Activated T-cell treated with anti-CD3 and anti-CD28 coated beads, Interleukin-2, amount 50 U/mL, for 48 hours (primary cell): ENCODE data around the gene TRIM3.
"Not testable (repeated sequence)": the region's sequence is repeated elsewhere in the genome, so short reads cannot be mapped to it uniquely, and the experiment has no call there.

Experiments used
- DNase-seq, 2 experiments: peaks; one replicate each; pipeline ENCODE4 v3.0.0-alpha.2; 2020

The TRIM3 gene

DNA sequence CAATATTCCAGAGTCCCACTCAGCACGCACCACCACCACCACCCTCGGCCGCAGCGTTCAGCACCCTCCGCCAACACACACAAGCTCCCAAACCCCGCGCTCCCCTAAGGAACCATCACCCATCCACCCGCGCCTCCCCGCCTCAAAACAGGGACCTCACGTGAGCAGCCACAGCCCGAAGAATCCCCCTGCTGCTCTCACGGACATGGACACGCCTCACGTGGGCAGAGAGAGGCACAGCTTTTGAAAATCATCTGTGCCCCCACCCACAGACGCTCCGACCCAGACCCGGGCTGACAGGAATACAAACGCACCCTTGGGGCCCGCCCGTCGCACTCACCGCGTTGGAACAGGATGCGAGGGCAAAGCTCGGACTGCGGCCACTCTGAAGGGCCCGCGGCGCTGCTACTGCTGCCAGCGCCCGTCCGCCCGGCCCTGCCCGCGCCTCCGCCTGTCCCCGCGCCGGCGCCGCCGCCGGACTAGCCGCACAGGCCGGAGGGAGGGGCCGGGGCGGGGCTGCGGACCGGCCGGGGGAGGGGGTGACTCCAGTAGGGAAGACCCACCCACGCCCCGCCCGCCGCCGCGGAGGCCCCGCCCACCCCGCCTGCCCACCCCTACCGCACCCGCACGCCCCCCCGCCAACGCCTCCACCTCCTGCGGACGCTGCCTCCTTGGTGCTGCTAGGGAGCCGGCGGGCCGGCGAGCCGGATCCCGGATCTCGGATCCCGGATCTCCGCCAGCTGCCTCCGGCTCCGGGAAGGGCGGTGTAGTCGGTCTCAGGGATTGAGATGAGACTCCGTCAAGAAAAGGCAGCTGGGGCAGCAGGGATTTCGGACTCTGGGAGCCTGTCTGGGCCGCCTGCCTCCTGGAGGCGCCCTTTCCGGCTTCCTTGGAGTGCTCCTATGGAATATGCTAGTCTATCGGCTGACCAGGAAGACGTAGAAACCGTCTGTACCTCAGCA is at the start of gene TRIM3:
Gene TRIM3, minus strand, starts transcription at position 491 of the 962 bp plus-strand sequence. CDS start 8,246 bp downstream, outside the sequence.
- peak; percentile 67 to 72 for DNase-seq

DNA sequence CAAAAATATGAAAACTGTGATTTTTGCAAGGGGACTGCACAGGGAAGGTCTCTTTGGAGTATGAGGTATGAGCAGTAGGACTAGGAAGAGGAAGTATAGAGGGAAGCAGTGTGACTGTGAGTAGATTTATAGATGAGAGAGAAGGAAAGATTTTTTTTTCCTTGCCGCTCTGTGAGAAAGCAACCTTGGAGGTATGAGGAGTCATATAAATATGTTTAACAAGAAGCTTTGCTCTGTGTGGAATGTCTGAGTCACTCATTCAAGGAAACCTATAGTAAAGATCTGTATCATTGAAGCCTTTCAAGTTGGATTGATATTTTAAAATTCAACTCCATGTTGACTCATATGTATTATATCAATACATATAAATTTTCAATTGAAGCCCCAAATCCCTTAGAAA is 49.5 kb upstream of the TRIM3 start:
- no peak for DNase-seq

DNA sequence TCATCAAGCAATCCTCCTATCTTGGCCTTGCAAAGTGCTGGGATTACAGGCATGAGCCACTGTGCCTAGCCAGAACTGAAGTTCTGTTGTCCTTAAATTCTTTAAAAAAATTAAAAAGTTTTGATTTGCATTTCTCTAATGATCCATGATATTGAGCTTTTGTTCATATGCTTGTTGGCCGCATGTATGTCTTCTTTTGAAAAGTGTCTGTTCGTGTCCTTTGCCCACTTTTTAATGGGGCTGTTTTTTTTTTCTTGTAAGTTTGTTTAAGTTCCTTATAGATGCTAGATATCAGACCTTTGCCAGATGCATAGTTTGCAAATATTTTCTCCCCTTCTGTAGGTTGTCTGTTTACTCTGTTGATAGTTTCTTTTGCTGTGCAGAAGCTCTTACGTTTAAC is 48.2 kb upstream of the TRIM3 start:
- DNase-seq: not testable (repeated sequence)

DNA sequence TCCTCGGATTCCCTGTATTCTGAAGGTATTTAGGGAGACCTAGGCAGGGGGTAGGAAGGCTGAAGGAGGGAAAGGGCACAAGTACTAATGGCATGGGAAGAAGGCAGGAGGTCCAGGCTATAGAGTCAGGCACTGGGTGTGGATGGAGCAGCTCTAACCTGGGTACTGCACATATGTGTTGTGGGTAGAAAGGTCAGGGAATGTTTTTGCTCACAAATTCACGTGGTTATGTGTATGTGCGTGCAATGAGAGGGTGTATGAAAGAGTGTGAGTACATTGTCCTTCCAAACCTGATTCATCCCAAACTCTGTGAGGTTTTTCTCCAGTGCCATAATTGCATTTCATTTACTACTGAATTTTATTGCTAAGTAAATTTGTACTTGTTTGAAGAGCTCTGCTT is 46.5 kb upstream of the TRIM3 start:
- no peak for DNase-seq

DNA sequence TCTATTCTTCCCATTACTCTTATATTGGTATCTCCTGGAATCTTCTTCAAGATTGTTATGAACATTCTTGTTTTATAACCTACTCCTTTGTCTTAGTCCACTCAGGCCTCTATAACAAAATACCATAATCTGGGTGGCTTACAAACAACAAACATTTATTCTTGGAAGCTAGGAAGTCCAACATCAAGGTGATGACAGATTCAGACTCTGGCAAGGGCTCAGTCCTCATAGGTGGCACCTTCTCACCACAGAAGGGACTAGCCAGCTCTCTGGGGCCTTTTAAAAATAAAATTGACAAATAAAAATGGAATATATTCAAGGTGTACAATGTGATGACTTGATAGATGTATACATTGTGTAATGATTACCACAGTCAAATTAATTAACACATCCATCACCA is 43.1 kb upstream of the TRIM3 start:
- DNase-seq: no peak

DNA sequence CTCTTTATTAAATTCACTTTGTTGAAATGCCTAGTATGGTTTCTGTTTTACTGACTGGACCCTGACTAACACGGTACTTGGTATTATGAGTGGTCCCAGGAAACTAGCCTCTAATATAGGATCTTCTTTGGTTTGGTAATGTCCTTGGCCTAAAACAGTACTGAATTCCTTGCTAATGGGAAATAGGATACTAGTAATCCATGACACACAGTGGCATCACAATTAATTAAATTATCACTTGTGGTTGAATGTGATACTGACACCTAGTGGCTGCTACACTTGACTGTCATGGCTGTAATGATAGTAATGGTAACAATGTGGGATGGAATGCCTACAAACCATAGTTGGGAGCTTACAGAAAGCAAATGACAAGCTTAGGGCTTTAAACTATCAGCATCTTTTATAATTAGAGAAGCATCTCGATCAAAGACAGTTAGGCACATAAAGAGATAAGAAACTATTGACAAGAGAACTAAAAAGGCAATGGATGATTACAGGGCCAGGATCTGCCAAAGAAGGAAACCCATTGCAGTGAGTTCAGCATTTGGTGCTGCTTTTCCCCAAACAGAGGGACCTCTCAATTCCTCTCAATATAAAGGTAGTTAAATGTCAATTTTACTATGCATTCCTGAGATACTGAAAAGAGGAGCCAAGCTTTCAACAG is 32.0 kb upstream of the TRIM3 start:
- no peak for DNase-seq

DNA sequence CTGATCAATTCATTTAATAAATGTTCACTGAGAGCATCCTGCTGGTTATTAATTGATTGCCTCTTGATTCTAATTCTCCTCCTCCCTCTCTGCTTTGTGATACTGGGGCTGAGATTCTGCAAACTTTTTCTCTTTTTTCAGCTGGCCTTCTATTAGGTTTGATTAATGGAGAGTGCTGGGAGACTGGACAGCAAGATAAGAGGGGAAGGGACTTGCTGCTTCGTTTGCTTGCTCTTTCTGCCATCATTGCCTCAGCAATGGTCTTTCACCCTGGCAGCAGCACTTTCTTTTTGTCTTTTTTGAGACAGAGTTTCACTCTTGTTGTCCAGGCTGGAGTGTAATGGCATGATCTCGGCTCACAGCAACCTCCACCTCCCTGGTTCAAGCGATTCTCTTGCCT is 30.4 kb upstream of the TRIM3 start:
- no peak for DNase-seq

DNA sequence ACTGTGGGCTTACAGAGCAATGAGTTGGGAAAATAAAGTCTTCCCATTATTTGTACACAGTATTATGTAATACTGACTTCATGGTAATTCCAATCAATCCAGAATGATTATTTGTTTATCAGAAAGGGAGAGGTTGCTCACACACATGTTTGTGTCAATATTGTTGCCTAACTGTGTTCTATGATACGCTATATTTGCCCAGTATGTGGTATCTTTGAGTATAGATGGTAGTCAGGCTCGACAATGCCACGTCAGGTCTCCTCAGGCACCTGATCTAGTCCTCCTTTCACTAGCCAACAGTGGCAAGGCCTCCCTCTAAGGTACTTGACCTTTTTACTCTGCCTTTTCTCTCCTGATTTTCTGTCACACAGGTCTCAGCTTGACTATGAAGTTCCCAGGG is 28.6 kb upstream of the TRIM3 start:
- DNase-seq: no peak

DNA sequence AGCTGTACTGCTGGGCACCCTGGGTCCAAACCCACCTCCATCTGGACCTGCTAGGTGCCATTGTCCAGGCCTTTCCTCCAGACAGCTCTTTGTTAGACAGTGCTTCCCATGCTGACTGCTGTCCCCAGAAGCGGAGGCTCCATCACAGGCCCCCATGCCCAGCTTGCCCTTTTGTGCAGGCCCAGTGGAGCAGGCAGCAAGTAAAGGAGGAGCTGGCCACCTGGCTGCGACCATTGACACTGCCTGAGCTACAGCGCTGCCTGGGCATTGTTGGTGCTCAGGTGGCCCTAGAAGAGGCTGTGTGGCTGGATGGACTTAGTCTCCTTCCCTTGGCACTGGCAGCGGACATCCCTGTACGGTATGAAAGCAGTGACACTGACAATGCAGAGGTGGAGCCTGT is 24.8 kb upstream of the TRIM3 start:
- no peak for DNase-seq

DNA sequence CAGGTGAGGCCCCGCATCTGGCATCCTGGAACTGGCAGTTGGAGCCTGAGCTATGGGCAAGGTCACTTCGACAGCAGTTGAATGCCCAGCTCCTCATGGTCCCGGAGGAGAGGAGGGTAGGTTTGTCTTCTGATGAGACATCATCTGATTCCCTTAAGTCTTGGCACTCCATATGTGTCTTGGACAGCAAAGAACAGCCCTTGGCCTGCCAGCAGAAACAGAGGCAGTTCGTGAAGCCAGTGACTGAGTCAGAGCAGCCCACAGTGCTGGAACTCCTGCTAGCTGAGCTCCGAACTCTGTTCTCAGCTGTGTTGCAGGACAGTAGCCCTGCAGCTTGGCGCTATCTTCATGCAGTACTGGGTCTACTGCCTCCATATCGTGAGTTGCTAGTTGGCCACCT is 24.4 kb upstream of the TRIM3 start:
- DNase-seq: no peak

DNA sequence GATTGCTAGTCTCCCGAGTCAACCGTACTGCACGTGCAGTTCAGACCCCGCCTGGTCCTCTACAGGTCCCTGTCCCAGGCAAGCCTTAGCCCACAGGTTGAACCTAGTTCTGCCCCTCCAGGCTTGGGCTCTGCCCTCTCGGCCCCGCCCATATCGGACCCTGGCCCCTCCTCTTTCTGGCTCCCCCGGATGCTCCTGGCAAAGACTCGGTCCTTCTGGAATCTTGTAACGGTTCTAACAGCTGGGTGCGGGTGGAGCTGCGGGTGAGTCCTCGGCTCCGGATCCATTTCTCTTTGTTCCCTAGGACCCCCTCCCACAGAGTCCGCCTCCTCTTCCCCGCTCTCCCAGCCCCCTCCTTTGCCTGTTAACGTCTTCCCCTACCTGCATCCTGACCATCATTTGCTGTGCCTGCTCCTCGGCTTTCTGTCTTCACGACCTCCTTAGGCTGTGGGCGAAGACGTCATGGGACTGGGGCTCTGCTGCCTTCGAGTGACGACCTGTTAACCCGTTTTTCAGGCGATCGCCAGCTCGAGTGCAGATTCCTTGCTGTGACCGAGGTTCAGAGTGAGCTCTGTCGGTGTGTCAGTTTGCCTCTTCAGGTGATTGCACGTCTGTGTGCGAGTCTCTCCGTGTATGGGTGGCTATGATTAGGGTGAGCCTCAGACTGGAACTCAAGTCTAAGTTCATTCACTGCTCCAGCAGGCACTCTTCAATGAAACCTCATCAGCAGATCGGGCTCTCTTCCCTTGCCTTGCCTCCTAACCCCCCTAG is 23.5 kb upstream of the TRIM3 start, which contains the start of gene DNHD1:
Gene DNHD1, plus strand, starts transcription at position 212 of the 771 bp plus-strand sequence. CDS start 936 bp downstream, outside the sequence.
- no peak for DNase-seq

DNA sequence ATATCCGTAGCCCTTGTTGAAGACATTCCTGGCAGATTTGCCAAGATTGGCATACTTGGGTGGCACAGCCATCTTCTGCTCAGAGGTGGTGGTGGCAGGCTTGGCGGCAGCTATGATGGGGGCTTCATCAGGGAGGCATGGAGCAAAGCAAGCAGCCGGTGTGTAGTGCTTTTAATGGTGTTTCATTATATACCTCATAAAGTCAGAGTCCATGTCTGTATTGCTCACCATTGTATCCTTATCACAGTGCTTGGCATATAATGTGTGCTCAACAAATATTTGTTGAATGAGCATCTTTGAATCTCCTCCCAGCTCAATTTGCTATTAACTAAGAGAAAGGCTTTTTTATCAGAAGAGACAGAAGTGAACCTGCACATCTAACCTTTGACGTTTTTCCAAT is 15.6 kb upstream of the TRIM3 start:
- DNase-seq: no peak

DNA sequence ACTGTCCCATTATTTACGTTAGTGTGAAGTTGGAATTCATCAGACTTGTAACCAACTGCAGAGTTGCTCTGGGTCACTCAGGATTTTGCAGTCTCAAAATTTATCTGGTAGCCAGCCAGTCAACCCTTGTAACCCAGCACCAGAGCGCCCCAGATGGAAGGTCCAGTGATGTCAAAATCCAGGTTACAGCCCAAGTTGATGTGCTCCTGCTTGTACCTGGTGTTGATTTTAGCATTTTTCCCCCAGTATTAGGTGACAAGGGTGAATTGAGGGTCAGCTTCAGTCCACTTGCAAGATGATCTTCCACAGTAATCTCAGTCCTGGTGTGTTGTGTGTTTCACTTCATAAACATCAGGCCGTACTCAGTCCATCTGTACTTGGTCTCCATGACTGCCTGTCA is 15.1 kb upstream of the TRIM3 start:
- DNase-seq: no peak

DNA sequence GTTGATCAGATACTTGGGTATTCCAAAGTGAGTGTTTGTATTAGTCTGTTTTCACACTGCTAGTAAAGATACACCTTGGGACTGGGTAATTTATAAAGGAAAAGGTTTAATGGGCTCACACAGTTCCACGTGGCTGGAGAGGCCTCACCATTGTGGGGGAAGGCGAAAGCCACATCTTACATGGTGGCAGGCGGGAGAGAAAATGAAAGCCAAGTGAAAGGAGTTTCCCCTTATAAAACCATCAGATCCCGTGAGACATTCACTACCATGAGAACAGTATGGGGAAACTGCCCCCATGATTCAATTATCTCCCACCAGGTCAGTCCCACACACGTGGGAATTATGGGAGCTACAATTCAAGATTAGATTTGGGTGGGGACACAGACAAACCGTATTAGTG is 14.6 kb upstream of the TRIM3 start:
- no peak for DNase-seq

DNA sequence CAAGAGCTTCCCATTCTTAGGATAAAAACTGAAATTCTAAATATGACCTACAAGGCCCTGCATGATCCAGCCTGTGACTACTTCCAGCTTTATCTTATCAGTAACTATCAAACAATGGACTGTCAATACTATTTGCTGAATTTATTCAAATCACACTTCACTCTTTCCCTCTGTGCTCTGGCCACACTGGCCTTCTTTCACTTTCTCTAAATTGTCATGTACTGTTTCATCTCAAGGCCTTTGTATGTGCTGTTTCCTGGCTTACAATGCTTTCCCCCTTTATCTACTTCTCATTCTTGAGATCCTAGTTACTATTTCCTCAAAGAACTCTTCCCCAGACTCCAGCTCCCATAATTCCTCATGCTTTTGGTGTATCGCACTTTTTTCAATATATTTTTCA is 13.2 kb upstream of the TRIM3 start:
- DNase-seq: no peak

DNA sequence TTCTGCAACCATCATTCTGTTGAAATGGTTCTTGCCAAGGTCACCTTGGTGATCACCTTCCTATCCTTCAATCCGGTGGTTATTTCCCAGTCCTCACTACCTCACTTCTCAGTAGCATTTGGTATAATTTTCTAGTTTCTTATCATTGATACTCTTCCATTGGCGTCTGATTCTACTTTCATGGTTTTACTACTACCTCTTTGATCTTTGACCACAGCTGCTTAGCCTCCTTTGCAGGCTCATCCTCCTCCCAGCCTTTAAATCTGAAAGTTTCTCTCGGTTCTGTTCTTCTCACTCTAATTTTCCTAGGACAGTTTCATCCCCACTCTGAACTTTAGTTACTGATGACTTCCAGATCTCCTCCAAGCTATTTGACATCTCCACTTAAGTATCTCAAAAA is 12.5 kb upstream of the TRIM3 start:
- no peak for DNase-seq

DNA sequence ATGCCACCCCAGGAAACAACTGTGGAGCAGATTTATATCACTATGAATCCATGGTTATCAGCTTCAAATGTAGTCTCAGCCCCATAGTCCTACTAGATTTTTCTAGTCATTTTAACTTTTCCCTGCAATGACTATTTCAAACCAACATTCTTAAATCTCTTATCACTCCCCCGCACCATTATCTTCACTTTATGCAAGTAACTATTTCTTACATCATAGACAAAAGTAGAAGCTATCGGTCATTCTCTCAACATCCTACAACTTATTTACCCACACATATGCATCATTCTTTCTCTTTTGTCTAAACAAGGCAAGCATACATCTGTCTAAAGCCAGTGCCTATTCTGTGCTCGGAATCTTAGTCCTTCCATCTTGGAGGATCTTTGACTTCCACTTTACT is 11.9 kb upstream of the TRIM3 start:
- no peak for DNase-seq

DNA sequence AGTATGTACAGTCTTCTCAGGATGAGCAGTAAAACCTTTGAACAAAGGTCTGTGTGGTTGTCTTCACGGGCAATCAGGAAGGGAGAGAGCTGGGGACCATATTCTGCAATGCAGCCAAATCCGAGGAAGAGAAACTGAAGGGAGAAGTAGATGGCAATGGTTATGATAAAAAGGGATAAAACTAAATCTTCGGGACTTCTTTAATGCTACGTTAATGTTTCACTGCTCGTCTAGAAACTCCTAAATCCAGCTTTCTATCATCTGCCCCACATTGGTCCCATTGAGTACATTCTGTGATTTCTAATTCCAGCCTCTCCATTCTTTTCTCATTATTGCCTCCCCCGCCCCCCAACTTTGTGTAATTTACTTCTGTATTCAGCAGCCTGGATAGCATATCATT is 9.3 kb upstream of the TRIM3 start:
- no peak for DNase-seq

DNA sequence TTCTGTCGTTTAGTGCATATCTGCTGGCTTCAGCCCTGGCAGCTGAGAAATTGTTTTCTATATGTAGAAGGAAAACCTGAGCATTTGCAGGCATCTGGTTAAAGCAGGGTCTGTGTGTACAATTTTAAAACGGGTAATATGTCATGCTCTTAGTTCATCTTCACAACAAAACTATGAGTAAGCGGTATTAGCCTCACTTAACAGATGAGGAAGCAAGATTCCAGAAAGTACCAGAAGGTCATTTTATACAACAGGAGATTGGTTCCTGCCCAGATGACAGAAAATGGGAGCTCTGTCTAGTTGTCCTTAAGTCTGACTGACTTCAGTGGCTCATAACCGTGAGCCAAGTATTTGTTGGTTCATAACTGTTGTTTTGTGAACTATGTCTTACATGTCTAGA is 8.7 kb upstream of the TRIM3 start:
- no peak for DNase-seq

DNA sequence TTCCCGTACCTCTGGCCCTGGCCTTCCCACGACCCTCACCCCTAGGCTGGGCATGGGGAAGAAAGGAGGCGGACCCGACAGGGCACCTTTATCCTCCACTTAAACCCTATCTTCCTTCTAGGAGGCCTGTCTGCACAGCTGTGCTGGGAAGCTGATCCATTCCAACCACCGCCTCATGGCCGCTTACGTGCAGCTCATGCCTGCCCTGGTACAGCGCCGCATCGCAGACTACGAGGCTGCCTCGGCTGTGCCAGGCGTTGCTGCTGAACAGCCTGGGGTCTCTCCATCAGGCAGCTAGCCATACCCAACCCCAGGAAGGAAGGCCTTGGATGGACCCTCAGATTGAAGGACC is 8.2 kb upstream of the TRIM3 start:
- no peak for DNase-seq

DNA sequence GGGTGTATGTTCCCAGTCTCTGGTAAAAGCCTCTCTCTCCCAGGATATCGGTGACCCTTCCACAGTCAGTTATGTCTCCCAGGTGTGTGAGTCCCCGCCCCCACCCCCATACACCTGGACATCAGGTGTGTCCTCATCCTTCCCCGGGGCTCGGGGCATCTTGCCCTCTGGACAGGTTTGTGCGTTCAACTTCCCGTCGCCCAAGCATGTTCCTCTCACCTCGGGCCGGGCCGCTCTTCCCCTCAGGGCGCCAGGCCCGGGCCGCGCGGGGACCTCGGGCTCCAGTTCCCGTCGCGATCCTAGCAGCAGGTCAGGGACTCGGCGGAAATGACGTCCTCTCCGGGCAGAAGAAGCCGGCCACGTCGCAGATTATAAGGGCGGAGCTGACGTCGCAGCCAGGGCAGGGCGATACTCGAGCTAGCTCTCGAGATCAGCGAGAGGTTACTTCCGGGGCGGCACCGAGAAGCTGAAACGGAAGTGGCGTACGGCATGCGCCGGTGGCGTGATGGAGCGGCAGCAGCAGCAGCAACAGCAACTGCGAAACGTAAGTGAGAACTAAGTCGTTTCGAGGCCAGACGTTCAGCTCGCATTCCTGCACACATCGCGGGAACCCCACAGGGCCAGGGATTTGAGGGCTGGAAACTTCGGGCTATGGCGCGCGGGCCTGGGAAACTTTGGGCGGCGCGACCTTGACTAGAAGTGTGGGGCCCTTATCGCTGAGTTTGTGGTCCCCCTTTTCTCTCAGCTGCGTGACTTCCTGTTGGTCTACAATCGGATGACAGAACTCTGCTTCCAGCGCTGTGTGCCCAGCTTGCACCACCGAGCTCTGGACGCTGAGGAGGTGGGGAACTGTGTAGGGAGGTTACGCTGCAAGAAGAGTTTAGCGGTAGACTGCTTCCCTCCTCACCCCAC is 7.5 kb upstream of the TRIM3 start, which contains the start of the genes ARFIP2 and TIMM10B:
Gene ARFIP2, minus strand, starts transcription at position 320 of the 912 bp plus-strand sequence. CDS start 910 bp downstream, outside the sequence.
Gene TIMM10B, plus strand, starts transcription at position 490 of the 912 bp plus-strand sequence. Its CDS starts 16 bp downstream, at position 506.
- peak; percentile 95 to 97 for DNase-seq

DNA sequence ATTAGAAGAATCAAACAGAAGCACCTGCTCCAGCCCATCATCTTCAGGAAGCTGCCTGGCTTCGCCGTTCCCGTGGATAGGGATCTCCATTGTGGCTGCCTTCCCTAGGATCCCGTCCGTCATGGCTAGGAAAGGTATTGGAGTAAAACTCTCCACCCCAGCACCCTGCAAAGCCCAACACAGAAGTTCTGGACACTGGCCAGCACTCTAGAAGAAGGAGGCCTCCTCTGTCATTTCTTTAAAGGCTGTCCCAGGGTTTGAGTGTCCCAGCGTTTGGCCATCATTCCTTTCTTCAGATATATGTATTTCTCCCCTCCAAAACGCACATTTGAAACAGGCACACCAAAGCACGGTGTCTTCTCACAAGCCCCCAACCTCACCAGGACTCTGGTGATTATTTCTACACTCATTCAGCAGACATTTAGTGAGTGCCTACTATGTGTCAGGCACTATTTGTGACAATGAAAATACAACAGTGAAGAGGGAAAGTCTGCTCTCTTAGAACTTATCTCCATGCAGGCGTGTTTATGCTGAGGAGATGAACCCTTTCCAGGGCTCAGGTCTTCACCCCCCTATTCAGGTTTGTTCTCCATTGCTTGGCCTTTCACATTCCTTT is 6.7 kb upstream of the TRIM3 start:
- DNase-seq: no peak
